Type B pancreatic cell (in vitro differentiated cells): Measurements from ENCODE around the gene APOL4. TPM values are rescaled to one million over a fixed set of nuclear protein-coding genes. Genes with fewer than 3 reads are reported as not detected.
"Not testable (repeated sequence)": the region's sequence is repeated elsewhere in the genome, so short reads cannot be mapped to it uniquely, and the experiment has no call there.

Experiments used
- DNase-seq: peaks from one replicate; pipeline ENCODE4 v3.0.0; 2021; ENCODE audit warnings: mixed read lengths; ENCODE audit not compliant: unreplicated experiment; ENCODE audit errors: extremely low spot score
- H3K27ac Mint-ChIP-seq: 2 replicates; pipeline ENCODE4 v1.8.0; 2021; ENCODE audit warnings: mild to moderate bottlenecking, mixed read lengths
- H3K27me3 Mint-ChIP-seq: 2 replicates; pipeline ENCODE4 v1.8.0; 2021; ENCODE audit warnings: mixed read lengths
- H3K36me3 Mint-ChIP-seq: 2 replicates; pipeline ENCODE4 v1.8.0; 2021; ENCODE audit warnings: mixed read lengths
- H3K4me1 Mint-ChIP-seq: one replicate; pipeline ENCODE4 v1.8.0; 2021; ENCODE audit warnings: mixed read lengths; ENCODE audit not compliant: unreplicated experiment
- H3K4me3 Mint-ChIP-seq: 2 replicates; pipeline ENCODE4 v1.8.0; 2021; ENCODE audit warnings: mild to moderate bottlenecking, mixed read lengths
- H3K9me3 Mint-ChIP-seq: 2 replicates; pipeline ENCODE4 v1.8.0; 2021; ENCODE audit warnings: mixed read lengths
- CTCF ChIP-seq: fragments of 200-600 bp; sonication (generic); conservative IDR thresholded peaks from 2 replicates; pipeline ENCODE4 v1.5.0; 2021; ENCODE audit warnings: antibody characterized with exemption, mild to moderate bottlenecking
- total RNA-seq: library from RNA; stranded (reverse); gene quantifications from 2 replicates; pipeline ENCODE4 v1.2.1, GENCODE V29; 2021; ENCODE audit warnings: low replicate concordance

Gene APOL4
- total RNA-seq, 1 donor from 2014 or later: 1.4 TPM

GRCh38 chr22:36154423-36154945, 47.1 kb downstream of the APOL4 start:
- peaks cover 34% of the 10 kb centered on the region for H3K4me1 Mint-ChIP-seq
- no peaks in the 10 kb centered on the region for H3K27me3 Mint-ChIP-seq
- H3K9me3 Mint-ChIP-seq: peaks cover 8% of the 10 kb centered on the region
- peak overlapping the region; percentile 76 for H3K27ac Mint-ChIP-seq
- H3K4me3 Mint-ChIP-seq: peak overlapping the region; percentile 21
- no peak for DNase-seq
- TF ChIP-seq CTCF: no peak
- H3K36me3 Mint-ChIP-seq: peaks cover 4% of the 10 kb centered on the region

GRCh38 chr22:36153501-36154422, 47.8 kb downstream of the APOL4 start:
- TF ChIP-seq CTCF: no peak
- no peak for DNase-seq
- H3K36me3 Mint-ChIP-seq: peaks cover 4% of the 10 kb centered on the region
- H3K4me3 Mint-ChIP-seq: no peak overlapping the region
- H3K27me3 Mint-ChIP-seq: no peaks in the 10 kb centered on the region
- peaks cover 29% of the 10 kb centered on the region for H3K4me1 Mint-ChIP-seq
- H3K27ac Mint-ChIP-seq: peak overlapping the region; percentile 76
- peaks cover 8% of the 10 kb centered on the region for H3K9me3 Mint-ChIP-seq

GRCh38 chr22:36152821-36153220, 48.8 kb downstream of the APOL4 start:
- H3K36me3 Mint-ChIP-seq, H3K9me3 Mint-ChIP-seq, H3K27me3 Mint-ChIP-seq, H3K4me3 Mint-ChIP-seq, H3K27ac Mint-ChIP-seq, DNase-seq: not testable (repeated sequence)
- H3K4me1 Mint-ChIP-seq: peaks cover 29% of the 10 kb centered on the region

GRCh38 chr22:36152088-36152487, 49.5 kb downstream of the APOL4 start:
- no peak for TF ChIP-seq CTCF
- H3K36me3 Mint-ChIP-seq: peaks cover 4% of the 10 kb centered on the region
- no peaks in the 10 kb centered on the region for H3K27me3 Mint-ChIP-seq
- H3K9me3 Mint-ChIP-seq: peaks cover 8% of the 10 kb centered on the region
- no peak overlapping the region for H3K27ac Mint-ChIP-seq
- no peak for DNase-seq
- H3K4me1 Mint-ChIP-seq: peaks cover 26% of the 10 kb centered on the region
- no peak overlapping the region for H3K4me3 Mint-ChIP-seq

- Mint-ChIP-seq H3K27me3 (no peaks in the 10 kb centered on the region), H3K36me3 (peaks cover 4% of the 10 kb centered on the region), H3K27ac (no peak overlapping the region), H3K9me3 (peaks cover 8% of the 10 kb centered on the region), H3K4me3 (no peak overlapping the region), H3K4me1 (peaks cover 19% of the 10 kb centered on the region)
- TF ChIP-seq CTCF: no peak
- DNase-seq: no peak
Observed at GRCh38 chr22:36151006-36151595, 50.5 kb downstream of the APOL4 start.

GRCh38 chr22:36149441-36149840, 52.2 kb downstream of the APOL4 start:
- H3K4me1 Mint-ChIP-seq: peaks cover 25% of the 10 kb centered on the region
- no peaks in the 10 kb centered on the region for H3K27me3 Mint-ChIP-seq
- no peak overlapping the region for H3K27ac Mint-ChIP-seq
- no peak for TF ChIP-seq CTCF
- no peak overlapping the region for H3K4me3 Mint-ChIP-seq
- no peak for DNase-seq
- peaks cover 8% of the 10 kb centered on the region for H3K9me3 Mint-ChIP-seq
- peaks cover 4% of the 10 kb centered on the region for H3K36me3 Mint-ChIP-seq
